IMR-90 (cell line): Measurements from ENCODE around the gene SLC29A2. TPM values are rescaled to one million over a fixed set of nuclear protein-coding genes. Genes with fewer than 3 reads are reported as not detected.

Experiments
- ATAC-seq: fragments of 200-7000 bp; cut with Tn5 transposase; 2 replicates; pipeline ENCODE4 v1.9.1; 2020; ENCODE audit warnings: low read depth, mild to moderate bottlenecking, moderate library complexity
- BruUV-seq: library from RNA; stranded (reverse); fragments of 400-500 nt; replicated peaks from 2 replicates; lab custom pipeline; 2021; lab: Mats Ljungman, UMichigan
- CTCF ChIA-PET: fragments of 300-600 bp; formaldehyde crosslinking; extraction: SDS; loops from one replicate; lab custom pipeline; 2021; ENCODE audit warnings: antibody characterized with exemption; lab: Yijun Ruan, JAX
- POLR2A ChIA-PET: fragments of 300-600 bp; sonication (Branson Sonifier 250); formaldehyde crosslinking; loops from one replicate; lab custom pipeline; 2022; ENCODE audit warnings: antibody characterized with exemption; ENCODE audit not compliant: unreplicated experiment; lab: Charles Lee
- DNase-seq: peaks from one replicate; pipeline ENCODE4 v3.0.0; 2013
- H2AFZ ChIP-seq: replicated peaks from 2 replicates; pipeline ENCODE3; 2013; ENCODE audit warnings: low read length, mild to moderate bottlenecking; ENCODE audit not compliant: poor library complexity
- H2AK5ac ChIP-seq: 2 replicates; pipeline ENCODE4 v1.6.1; 2013; ENCODE audit warnings: low read depth, low read length, inconsistent platforms
- H2AK9ac ChIP-seq: replicated peaks from 2 replicates; pipeline ENCODE3; 2013; ENCODE audit warnings: mild to moderate bottlenecking, low read depth, low read length, moderate library complexity; ENCODE audit not compliant: poor library complexity
- H2BK120ac ChIP-seq: 2 replicates; pipeline ENCODE4 v1.6.1; 2013; ENCODE audit warnings: low read depth, low read length, inconsistent platforms
- H2BK15ac ChIP-seq: 3 replicates; pipeline ENCODE4 v1.6.1; 2013; ENCODE audit warnings: low read depth, low read length, inconsistent platforms
- H2BK20ac ChIP-seq: 2 replicates; pipeline ENCODE4 v1.6.1; 2013; ENCODE audit warnings: low read depth, mild to moderate bottlenecking, inconsistent platforms, low read length, moderate library complexity
- H2BK5ac ChIP-seq: 2 replicates; pipeline ENCODE4 v1.6.1; 2013; ENCODE audit warnings: mild to moderate bottlenecking, low read depth, low read length, inconsistent platforms; ENCODE audit not compliant: poor library complexity, severe bottlenecking
- H3K14ac ChIP-seq: replicated peaks from 2 replicates; pipeline ENCODE4 v1.6.1; 2013; ENCODE audit warnings: low read depth, low read length, inconsistent platforms
- H3K18ac ChIP-seq: 2 replicates; pipeline ENCODE4 v1.6.1; 2013; ENCODE audit warnings: low read depth, low read length, control low read depth
- H3K23ac ChIP-seq: 2 replicates; pipeline ENCODE4 v1.6.1; 2013; ENCODE audit warnings: low read depth, low read length, inconsistent platforms
- H3K27ac ChIP-seq: 2 replicates; pipeline ENCODE4 v1.5.1; 2013; ENCODE audit warnings: mild to moderate bottlenecking, control low read depth, low read length; ENCODE audit not compliant: insufficient read depth
- H3K27me3 ChIP-seq: 2 replicates; pipeline ENCODE4 v1.6.1; 2013; ENCODE audit warnings: low read length; ENCODE audit not compliant: control insufficient read depth, insufficient read depth
- H3K36me3 ChIP-seq: 2 replicates; pipeline ENCODE4 v1.6.1; 2013; ENCODE audit warnings: low read length, mixed read lengths; ENCODE audit not compliant: control insufficient read depth, insufficient read depth
- H3K4ac ChIP-seq: 2 replicates; pipeline ENCODE4 v1.6.1; 2013; ENCODE audit warnings: low read depth, low read length, inconsistent platforms
- H3K4me1 ChIP-seq: 2 replicates; pipeline ENCODE4 v1.6.1; 2013; ENCODE audit warnings: low read length, mixed read lengths; ENCODE audit not compliant: control insufficient read depth, insufficient read depth
- H3K4me2 ChIP-seq: 2 replicates; pipeline ENCODE4 v1.6.1; 2013; ENCODE audit warnings: low read depth, mild to moderate bottlenecking, control low read depth, low read length, moderate library complexity
- H3K4me3 ChIP-seq: 2 replicates; pipeline ENCODE4 v1.5.1; 2013; ENCODE audit warnings: low read depth, mild to moderate bottlenecking, control low read depth, low read length, moderate library complexity; ENCODE audit not compliant: insufficient read depth
- H3K56ac ChIP-seq: 2 replicates; pipeline ENCODE4 v1.6.1; 2013; ENCODE audit warnings: low read length, inconsistent platforms; ENCODE audit not compliant: insufficient read depth; ENCODE audit errors: extremely low read depth
- H3K79me1 ChIP-seq, 2 experiments: 2 replicates each; pipeline ENCODE4 v1.6.1; 2013; ENCODE audit warnings: low read length in 2 of 2, inconsistent platforms in 1 of 2, low read depth in 1 of 2
- H3K9ac ChIP-seq: 2 replicates; pipeline ENCODE4 v1.6.1; 2013; ENCODE audit warnings: low read depth, low read length, control low read depth
- H3K9me1 ChIP-seq: 2 replicates; pipeline ENCODE4 v1.6.1; 2013; ENCODE audit warnings: low read length, inconsistent platforms; ENCODE audit not compliant: insufficient read depth
- H3K9me3 ChIP-seq: 2 replicates; pipeline ENCODE4 v1.6.1; 2013; ENCODE audit warnings: low read length; ENCODE audit not compliant: control insufficient read depth, insufficient read depth
- H4K20me1 ChIP-seq: 2 replicates; pipeline ENCODE4 v1.6.1; 2013; ENCODE audit warnings: low read length, inconsistent platforms; ENCODE audit not compliant: insufficient read depth
- H4K5ac ChIP-seq: 2 replicates; pipeline ENCODE4 v1.6.1; 2013; ENCODE audit warnings: mild to moderate bottlenecking, low read depth, low read length, control low read depth
- H4K8ac ChIP-seq, 2 experiments: 2 replicates each; pipeline ENCODE4 v1.6.1; 2013; ENCODE audit warnings: low read depth in 2 of 2, low read length in 2 of 2, control low read depth in 1 of 2, inconsistent platforms in 1 of 2
- H4K91ac ChIP-seq: 2 replicates; pipeline ENCODE4 v1.6.1; 2013; ENCODE audit warnings: low read depth, low read length, inconsistent platforms; ENCODE audit not compliant: insufficient read depth
- CEBPB ChIP-seq: IDR thresholded peaks from 2 replicates; pipeline ENCODE4 v1.6.1; 2012; ENCODE audit warnings: low read depth, low read length, improper control_type of control experiment
- CHD1 ChIP-seq: IDR thresholded peaks from 2 replicates; pipeline ENCODE4 v1.6.1; 2012; ENCODE audit warnings: low read depth, low read length, improper control_type of control experiment
- FOS ChIP-seq: fragments of 150-350 bp; IDR thresholded peaks from 2 replicates; pipeline ENCODE4 v1.6.1; 2016; ENCODE audit warnings: low read depth, low read length
- MAFK ChIP-seq: IDR thresholded peaks from 2 replicates; pipeline ENCODE4 v1.6.1; 2012; ENCODE audit warnings: low read depth, low read length, improper control_type of control experiment
- MAZ ChIP-seq: IDR thresholded peaks from 2 replicates; pipeline ENCODE4 v1.6.1; 2012; ENCODE audit warnings: low read depth, mild to moderate bottlenecking, low read length, improper control_type of control experiment, moderate library complexity, borderline replicate concordance
- MXI1 ChIP-seq: IDR thresholded peaks from 2 replicates; pipeline ENCODE4 v1.6.1; 2012; ENCODE audit warnings: low read depth, mild to moderate bottlenecking, low read length, moderate library complexity, borderline replicate concordance
- POLR2A ChIP-seq: IDR thresholded peaks from 2 replicates; pipeline ENCODE4 v1.6.1; 2012; ENCODE audit warnings: mild to moderate bottlenecking, low read depth, low read length
- RAD21 ChIP-seq: IDR thresholded peaks from 2 replicates; pipeline ENCODE4 v1.6.1; 2012; ENCODE audit warnings: low read length, improper control_type of control experiment
- RCOR1 ChIP-seq: IDR thresholded peaks from 2 replicates; pipeline ENCODE4 v1.6.1; 2012; ENCODE audit warnings: mild to moderate bottlenecking, low read length, improper control_type of control experiment; ENCODE audit not compliant: insufficient replicate concordance
- RFX5 ChIP-seq: IDR thresholded peaks from 2 replicates; pipeline ENCODE4 v1.8.0; 2012; ENCODE audit warnings: low read depth, mild to moderate bottlenecking, low read length, moderate library complexity
- SMC3 ChIP-seq: fragments of 150-350 bp; IDR thresholded peaks from 2 replicates; pipeline ENCODE4 v1.6.1; 2016; ENCODE audit warnings: low read depth, mild to moderate bottlenecking, antibody characterized with exemption, low read length, moderate library complexity
- WGBS, 2 experiments: methylation state at CpG; one replicate each; pipeline versions ENCODE4 v1.1.5 to v1.1.7; 2013; ENCODE audit warnings: missing lambda C conversion rate in 2 of 2; ENCODE audit not compliant: insufficient read length in 1 of 2; ENCODE audit errors: extremely low coverage in 2 of 2; 5-methylcytosine and 5-hydroxymethylcytosine counted together
- dilution Hi-C: fragments of 300-500 bp; cut with HindIII; formaldehyde crosslinking; loops from one replicate; pipeline ENCODE4 v1.14.3; 2018; ENCODE audit warnings: low sequenced_read_pairs; ENCODE audit not compliant: unreplicated experiment
- in situ Hi-C: fragments of 300-500 bp; cut with MboI; formaldehyde crosslinking; loops from 3 replicates; pipeline ENCODE4 v1.14.3; 2019; ENCODE audit warnings: low sequenced_read_pairs, inconsistent platforms, mixed read lengths
- intact Hi-C: fragments of 100-400 bp; cut with micrococcal nuclease; formaldehyde crosslinking; loops from 2 replicates; pipeline ENCODE4 v1.10.0; 2022
- polyA plus RNA-seq, 3 experiments: library from polyadenylated mRNA; depleted of rRNA; stranded (reverse); fragments of >200 nt; gene quantifications; 2 replicates each; pipeline ENCODE4 v1.2.3, GENCODE V29; 2012; ENCODE audit warnings: low replicate concordance in 1 of 3
- total RNA-seq: library from RNA; depleted of rRNA; stranded (reverse); fragments of >200 nt; gene quantifications from 2 replicates; pipeline ENCODE4 v1.2.3, GENCODE V29; 2012
- TF ChIP-seq, protein P1 (sequence below): conservative IDR thresholded peaks from 2 replicates; pipeline ENCODE4 v1.5.1; 2012; ENCODE audit warnings: mild to moderate bottlenecking, low read depth, low read length, improper control_type of control experiment
- TF ChIP-seq, protein P2 (sequence below): fragments of 150-350 bp; IDR thresholded peaks from 2 replicates; pipeline ENCODE4 v1.6.1; 2016; ENCODE audit warnings: low read depth, mild to moderate bottlenecking, low read length, moderate library complexity, borderline replicate concordance

SLC29A2 gene
- total and polyA plus RNA-seq, 2 of the 4 experiments (the other 2 are of a cell fraction), result under 0.01 to 1.2 TPM

DNA sequence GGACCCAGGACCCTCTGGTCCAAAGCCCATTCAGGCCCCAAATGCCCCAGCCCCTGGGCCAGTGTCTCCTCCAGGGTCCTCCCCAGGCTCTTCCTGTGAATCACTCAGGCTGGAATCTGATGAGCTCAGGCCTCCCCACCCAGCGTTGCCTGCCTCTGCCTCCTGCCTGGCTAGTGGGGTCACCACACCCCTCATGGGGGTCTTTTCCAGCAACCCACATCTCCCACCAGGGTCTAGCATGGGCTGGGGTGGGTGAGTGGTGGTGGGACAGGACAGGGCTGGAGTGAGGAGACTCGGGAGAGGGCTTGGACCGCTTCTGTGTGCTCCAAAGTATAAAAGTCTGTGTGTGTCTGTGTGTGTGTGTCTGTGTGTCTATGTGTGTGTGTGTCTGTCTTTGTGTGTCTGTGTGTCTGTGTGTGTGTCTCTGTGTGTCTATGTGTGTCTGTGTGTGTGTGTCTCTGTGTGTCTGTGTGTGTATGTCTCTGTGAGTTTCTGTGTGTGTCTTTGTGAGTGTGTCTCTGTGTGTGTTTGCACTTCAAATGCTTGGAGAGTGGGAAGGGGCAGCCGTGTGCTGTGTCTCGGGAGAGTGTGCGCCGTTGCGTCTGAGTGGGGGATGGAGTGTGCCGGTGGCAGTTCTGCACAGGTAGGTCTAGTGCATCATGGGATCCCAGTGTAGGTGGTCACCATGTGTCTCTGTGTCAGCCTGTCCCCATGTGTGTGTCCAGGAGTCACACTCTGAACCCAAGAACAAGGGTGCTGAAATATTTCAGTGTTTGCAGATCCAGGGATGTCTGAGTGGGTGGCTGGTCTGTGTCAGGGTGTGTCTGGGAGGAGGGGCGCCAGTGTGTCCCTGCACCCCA, 44.2 kb downstream of the SLC29A2 start:
- Histone ChIP-seq H3K56ac (peak overlapping the region; percentile 90), H3K79me1 (peaks cover 0 to 38% of the 10 kb centered on the region in 2 experiments; a peak in 3 of 4 replicates), H3K9ac (peak overlapping the region; percentile 63), H4K20me1 (no peaks in the 10 kb centered on the region), H3K36me3 (peaks cover 5% of the 10 kb centered on the region), H4K5ac (peak overlapping the region; percentile 96), H3K4me2 (peak overlapping the region; percentile 33), H2AK9ac (peak overlapping the region; percentile 100), H2BK120ac (peak overlapping the region; percentile 100), H2BK15ac (peak overlapping the region; percentile 100; the same call in 2 of the 3 replicates), H3K4me1 (peaks cover 43% of the 10 kb centered on the region), H3K14ac (peak overlapping the region; percentile 100), H4K91ac (peak overlapping the region; percentile 100), H3K27me3 (no peaks in the 10 kb centered on the region), H2BK20ac (peak overlapping the region; percentile 100), H2AK5ac (peak overlapping the region; percentile 100), H3K9me3 (no peaks in the 10 kb centered on the region), H3K27ac (peak overlapping the region; percentile 95), H3K18ac (peak overlapping the region; percentile 95), H3K4ac (peak overlapping the region; percentile 100), H3K23ac (peak overlapping the region; percentile 100), H3K9me1 (peaks cover 29% of the 10 kb centered on the region), H2AFZ (peak overlapping the region; percentile 94), H2BK5ac (peak overlapping the region; percentile 100), H3K4me3 (no peak overlapping the region), H4K8ac (peak overlapping the region; percentile 81 to 100)
- ATAC-seq, result peak; percentile 64
- intact Hi-C loops (loop anchor here (1.0 kb wide), 3 partner anchors 15 to 105 kb away; partner anchors contain the start of gene YIF1A), dilution Hi-C loops (no loop called here), in situ Hi-C loops (no loop called here)
- CTCF ChIA-PET, result interaction anchor here (0.6 to 1.0 kb wide), 4 partner anchors 14 to 62 kb away, joined by 4 read pairs; no protein-coding TSS in a partner anchor
- BruUV-seq, result no TSS peak
- POLR2A ChIA-PET, result interaction anchor here (0.9 to 1.1 kb wide), 6 partner anchors 8 to 38 kb away, joined by 3 to 18 read pairs (median 4); partner anchors contain the start of genes CD248, RIN1 and YIF1A
- TF ChIP-seq, protein P1, sequence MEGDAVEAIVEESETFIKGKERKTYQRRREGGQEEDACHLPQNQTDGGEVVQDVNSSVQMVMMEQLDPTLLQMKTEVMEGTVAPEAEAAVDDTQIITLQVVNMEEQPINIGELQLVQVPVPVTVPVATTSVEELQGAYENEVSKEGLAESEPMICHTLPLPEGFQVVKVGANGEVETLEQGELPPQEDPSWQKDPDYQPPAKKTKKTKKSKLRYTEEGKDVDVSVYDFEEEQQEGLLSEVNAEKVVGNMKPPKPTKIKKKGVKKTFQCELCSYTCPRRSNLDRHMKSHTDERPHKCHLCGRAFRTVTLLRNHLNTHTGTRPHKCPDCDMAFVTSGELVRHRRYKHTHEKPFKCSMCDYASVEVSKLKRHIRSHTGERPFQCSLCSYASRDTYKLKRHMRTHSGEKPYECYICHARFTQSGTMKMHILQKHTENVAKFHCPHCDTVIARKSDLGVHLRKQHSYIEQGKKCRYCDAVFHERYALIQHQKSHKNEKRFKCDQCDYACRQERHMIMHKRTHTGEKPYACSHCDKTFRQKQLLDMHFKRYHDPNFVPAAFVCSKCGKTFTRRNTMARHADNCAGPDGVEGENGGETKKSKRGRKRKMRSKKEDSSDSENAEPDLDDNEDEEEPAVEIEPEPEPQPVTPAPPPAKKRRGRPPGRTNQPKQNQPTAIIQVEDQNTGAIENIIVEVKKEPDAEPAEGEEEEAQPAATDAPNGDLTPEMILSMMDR, result 0 out of 2 replicates have a peak, but pooled peaks have one; percentile 15
- TF ChIP-seq POLR2A (0 out of 2 replicates have a peak, but pooled peaks have one; percentile 23), SMC3 (no peak), CEBPB (no peak), RCOR1 (no peak), RAD21 (peak; percentile 27; the same call in 1 of the 2 replicates), RFX5 (no peak), FOS (0 out of 2 replicates have a peak, but pooled peaks have one; percentile 28), MAZ (peak; percentile 53; the same call in 1 of the 2 replicates), MXI1 (no peak), CHD1 (no peak), MAFK (peak; percentile 46; the same call in 1 of the 2 replicates)
- TF ChIP-seq, protein P2, sequence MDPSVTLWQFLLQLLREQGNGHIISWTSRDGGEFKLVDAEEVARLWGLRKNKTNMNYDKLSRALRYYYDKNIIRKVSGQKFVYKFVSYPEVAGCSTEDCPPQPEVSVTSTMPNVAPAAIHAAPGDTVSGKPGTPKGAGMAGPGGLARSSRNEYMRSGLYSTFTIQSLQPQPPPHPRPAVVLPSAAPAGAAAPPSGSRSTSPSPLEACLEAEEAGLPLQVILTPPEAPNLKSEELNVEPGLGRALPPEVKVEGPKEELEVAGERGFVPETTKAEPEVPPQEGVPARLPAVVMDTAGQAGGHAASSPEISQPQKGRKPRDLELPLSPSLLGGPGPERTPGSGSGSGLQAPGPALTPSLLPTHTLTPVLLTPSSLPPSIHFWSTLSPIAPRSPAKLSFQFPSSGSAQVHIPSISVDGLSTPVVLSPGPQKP, result no peak
- 57% methylated on average over 9 of the region's 10 CpGs; no CpG with 5 or more reads in 1 of the 2 experiments for WGBS, 2 experiments
- peak; percentile 64 for DNase-seq
